ENCODE measurements around the gene SCCPDH. TPM values are rescaled to one million over a fixed set of nuclear protein-coding genes. Genes with fewer than 3 reads are reported as not detected.

The SCCPDH gene
- total RNA-seq, 2 donors from 2014 or later = 25.1 to 28.9 TPM

- H3K9me3 ChIP-seq (ENCODE audit: control insufficient read depth, low read length) = no peaks in the 10 kb centered on the region
- H3K36me3 Mint-ChIP-seq (ENCODE audit: low read depth) = no peaks in the 10 kb centered on the region
- no peaks in the 10 kb centered on the region for H3K27me3 Mint-ChIP-seq (ENCODE audit: insufficient read depth)
- DNase-seq = no peak
- H3K4me1 Mint-ChIP-seq = no peaks in the 10 kb centered on the region
- no peak overlapping the region for H3K4me3 Mint-ChIP-seq
- H3K4me3 ChIP-seq (ENCODE audit: low read length) = no peak overlapping the region
- no peak overlapping the region for H3K27ac Mint-ChIP-seq
- H3K9ac ChIP-seq (ENCODE audit: extremely low read depth, low read length, poor library complexity, severe bottlenecking) = no peak overlapping the region
- H3K9me3 Mint-ChIP-seq = no peaks in the 10 kb centered on the region
- H3K27ac ChIP-seq (ENCODE audit: low read depth, low read length) = peak overlapping the region; percentile 84
- no peaks in the 10 kb centered on the region for H3K36me3 ChIP-seq (ENCODE audit: control insufficient read depth, insufficient read depth, low read length)
- TF ChIP-seq CTCF (conservative IDR thresholded peaks at IDR 0.05) = no peak
- WGBS, 2 experiments (ENCODE audit: insufficient coverage in 1 of 2, insufficient read length in 1 of 2) = 94 to 96% methylated on average over 7 to 10 of the region's 10 CpGs
- H3K27me3 ChIP-seq (ENCODE audit: control insufficient read depth, insufficient read depth, low read length, poor library complexity, severe bottlenecking) = no peaks in the 10 kb centered on the region
- no peaks in the 10 kb centered on the region for H3K4me1 ChIP-seq (ENCODE audit: control insufficient read depth, insufficient read depth, low read length)
Measured at GRCh38 chr1:246680696-246681130, 43.5 kb upstream of the SCCPDH start.

- H3K9me3 Mint-ChIP-seq = no peaks in the 10 kb centered on the region
- no peak overlapping the region for H3K4me3 Mint-ChIP-seq
Measured at GRCh38 chr1:246681900-246682895, 42.0 kb upstream of the SCCPDH start.

GRCh38 chr1:246683521-246683920, 40.7 kb upstream of the SCCPDH start:
- Histone ChIP-seq H3K4me3 (ENCODE audit: low read length) (no peak overlapping the region), H3K36me3 (ENCODE audit: control insufficient read depth, insufficient read depth, low read length) (no peaks in the 10 kb centered on the region), H3K27me3 (ENCODE audit: control insufficient read depth, insufficient read depth, low read length, poor library complexity, severe bottlenecking) (no peaks in the 10 kb centered on the region), H3K9ac (ENCODE audit: extremely low read depth, low read length, poor library complexity, severe bottlenecking) (no peak overlapping the region), H3K27ac (ENCODE audit: low read depth, low read length) (no peak overlapping the region), H3K4me1 (ENCODE audit: control insufficient read depth, insufficient read depth, low read length) (no peaks in the 10 kb centered on the region), H3K9me3 (ENCODE audit: control insufficient read depth, low read length) (no peaks in the 10 kb centered on the region)
- Mint-ChIP-seq H3K4me1 (no peaks in the 10 kb centered on the region), H3K27ac (no peak overlapping the region), H3K4me3 (no peak overlapping the region), H3K27me3 (ENCODE audit: insufficient read depth) (no peaks in the 10 kb centered on the region), H3K9me3 (no peaks in the 10 kb centered on the region), H3K36me3 (ENCODE audit: low read depth) (no peaks in the 10 kb centered on the region)
- DNase-seq = no peak
- TF ChIP-seq CTCF (conservative IDR thresholded peaks at IDR 0.05) = no peak
- WGBS, 2 experiments (ENCODE audit: insufficient coverage in 1 of 2, insufficient read length in 1 of 2) = 92 to 97% methylated on average over 8 to 9 of the region's 9 CpGs

More at GRCh38 chr1:246681900-246682895, 42.0 kb upstream of the SCCPDH start:
- Histone ChIP-seq H3K4me1 (ENCODE audit: control insufficient read depth, insufficient read depth, low read length) (no peaks in the 10 kb centered on the region), H3K4me3 (ENCODE audit: low read length) (no peak overlapping the region), H3K9ac (ENCODE audit: extremely low read depth, low read length, poor library complexity, severe bottlenecking) (no peak overlapping the region), H3K27me3 (ENCODE audit: control insufficient read depth, insufficient read depth, low read length, poor library complexity, severe bottlenecking) (no peaks in the 10 kb centered on the region), H3K27ac (ENCODE audit: low read depth, low read length) (peak overlapping the region; percentile 64), H3K36me3 (ENCODE audit: control insufficient read depth, insufficient read depth, low read length) (no peaks in the 10 kb centered on the region), H3K9me3 (ENCODE audit: control insufficient read depth, low read length) (no peaks in the 10 kb centered on the region)
- Mint-ChIP-seq H3K27me3 (ENCODE audit: insufficient read depth) (no peaks in the 10 kb centered on the region), H3K27ac (no peak overlapping the region), H3K4me1 (no peaks in the 10 kb centered on the region), H3K36me3 (ENCODE audit: low read depth) (no peaks in the 10 kb centered on the region)
- 94 to 97% methylated on average over 11 to 15 of the region's 15 CpGs for WGBS, 2 experiments (ENCODE audit: insufficient coverage in 1 of 2, insufficient read length in 1 of 2)
- no peak for TF ChIP-seq CTCF (conservative IDR thresholded peaks at IDR 0.05)
- DNase-seq = no peak

All from endodermal cell (in vitro differentiated cells).